ENCODE results near the gene TMX4.

Gene TMX4

DNA sequence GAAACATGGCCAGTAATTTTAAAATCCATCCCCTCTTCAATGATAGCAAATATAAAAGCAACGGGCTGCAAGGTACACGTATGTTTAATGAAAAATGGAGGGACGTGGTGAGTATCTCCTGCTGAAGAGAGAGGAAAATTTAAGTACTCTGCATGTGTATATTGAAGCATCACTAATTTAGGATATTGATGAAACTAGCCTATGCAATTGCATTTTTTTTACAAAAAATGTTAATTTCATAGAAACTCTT is 362 bp upstream of the TMX4 start:
- no CpG with 5 or more reads among the region's 3 CpGs for WGBS, 2 experiments (ENCODE audit: insufficient coverage in 2 of 2)

DNA sequence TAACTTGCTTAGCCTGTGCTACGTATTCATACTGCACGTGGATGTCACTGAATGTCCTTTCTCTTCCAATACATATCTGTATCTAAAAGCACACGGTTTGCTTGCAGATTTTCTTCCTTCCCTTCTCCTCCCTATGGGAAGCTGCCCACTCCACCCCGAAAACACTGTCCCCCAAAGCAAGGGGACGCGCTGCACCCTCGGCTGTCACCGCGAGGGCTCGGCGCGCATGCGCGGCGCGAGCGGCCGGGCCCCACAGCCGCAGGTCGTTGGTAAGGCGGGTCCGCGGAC is 659 bp downstream of the TMX4 start:
- Histone ChIP-seq H3K27ac (ENCODE audit: low read depth, low read length, severe bottlenecking) (peak overlapping the region; percentile 93), H3K4me3 (ENCODE audit: extremely low read depth, insufficient read depth, low read length, poor library complexity, severe bottlenecking) (peak overlapping the region; percentile 64), H3K36me3 (ENCODE audit: control insufficient read depth, insufficient read depth, low read length) (no peaks in the 10 kb centered on the region), H3K4me1 (ENCODE audit: control insufficient read depth, insufficient read depth, low read length, poor library complexity, severe bottlenecking) (peaks cover 13% of the 10 kb centered on the region), H3K9me3 (ENCODE audit: control insufficient read depth, low read length) (no peaks in the 10 kb centered on the region)
- 1% methylated on average over 14 to 23 of the region's 23 CpGs for WGBS, 2 experiments (ENCODE audit: insufficient coverage in 2 of 2)

More for the DNA sequence above, 362 bp upstream of the TMX4 start:
- Histone ChIP-seq H3K36me3 (ENCODE audit: control insufficient read depth, insufficient read depth, low read length) (no peaks in the 10 kb centered on the region), H3K9me3 (ENCODE audit: control insufficient read depth, low read length) (no peaks in the 10 kb centered on the region), H3K27ac (ENCODE audit: low read depth, low read length, severe bottlenecking) (peak overlapping the region; percentile 93), H3K4me3 (ENCODE audit: extremely low read depth, insufficient read depth, low read length, poor library complexity, severe bottlenecking) (peak overlapping the region; percentile 64), H3K4me1 (ENCODE audit: control insufficient read depth, insufficient read depth, low read length, poor library complexity, severe bottlenecking) (peaks cover 13% of the 10 kb centered on the region)

DNA sequence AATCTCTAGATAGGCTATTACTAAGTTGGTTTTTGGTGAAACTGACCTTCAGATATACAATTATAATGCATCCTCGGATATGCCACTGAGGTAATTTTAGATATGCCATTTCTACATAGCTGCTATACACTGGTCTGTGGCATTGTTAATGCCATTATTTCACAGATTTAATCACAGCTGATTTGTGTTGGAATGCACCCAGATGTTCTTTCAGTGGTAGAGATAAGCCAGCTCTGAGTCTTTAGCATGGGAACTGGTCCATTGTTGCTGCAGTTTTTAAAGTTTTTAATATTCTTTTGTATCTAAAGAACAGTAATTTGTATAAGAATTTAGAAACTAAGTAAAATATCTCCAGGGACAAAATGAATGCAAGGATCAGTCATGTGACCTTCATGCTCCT is 6.8 kb downstream of the TMX4 start:
- no CpG with 5 or more reads among the region's 1 CpG for WGBS, 2 experiments (ENCODE audit: insufficient coverage in 2 of 2)
- H3K4me3 ChIP-seq (ENCODE audit: extremely low read depth, insufficient read depth, low read length, poor library complexity, severe bottlenecking), result no peak overlapping the region

GRCh38 chr20:8008733-8009132 is 10.8 kb downstream of the TMX4 start:
- H3K4me3 ChIP-seq (ENCODE audit: extremely low read depth, insufficient read depth, low read length, poor library complexity, severe bottlenecking), result no peak overlapping the region
- no peak overlapping the region for H3K27ac ChIP-seq (ENCODE audit: low read depth, low read length, severe bottlenecking)
- no CpG with 5 or more reads among the region's 2 CpGs for WGBS, 2 experiments (ENCODE audit: insufficient coverage in 2 of 2)
- no peaks in the 10 kb centered on the region for H3K9me3 ChIP-seq (ENCODE audit: control insufficient read depth, low read length)
- no peaks in the 10 kb centered on the region for H3K36me3 ChIP-seq (ENCODE audit: control insufficient read depth, insufficient read depth, low read length)
- no peaks in the 10 kb centered on the region for H3K4me1 ChIP-seq (ENCODE audit: control insufficient read depth, insufficient read depth, low read length, poor library complexity, severe bottlenecking)

More for the DNA sequence above, 6.8 kb downstream of the TMX4 start:
- Histone ChIP-seq H3K9me3 (ENCODE audit: control insufficient read depth, low read length) (no peaks in the 10 kb centered on the region), H3K36me3 (ENCODE audit: control insufficient read depth, insufficient read depth, low read length) (no peaks in the 10 kb centered on the region), H3K4me1 (ENCODE audit: control insufficient read depth, insufficient read depth, low read length, poor library complexity, severe bottlenecking) (no peaks in the 10 kb centered on the region), H3K27ac (ENCODE audit: low read depth, low read length, severe bottlenecking) (no peak overlapping the region)

DNA sequence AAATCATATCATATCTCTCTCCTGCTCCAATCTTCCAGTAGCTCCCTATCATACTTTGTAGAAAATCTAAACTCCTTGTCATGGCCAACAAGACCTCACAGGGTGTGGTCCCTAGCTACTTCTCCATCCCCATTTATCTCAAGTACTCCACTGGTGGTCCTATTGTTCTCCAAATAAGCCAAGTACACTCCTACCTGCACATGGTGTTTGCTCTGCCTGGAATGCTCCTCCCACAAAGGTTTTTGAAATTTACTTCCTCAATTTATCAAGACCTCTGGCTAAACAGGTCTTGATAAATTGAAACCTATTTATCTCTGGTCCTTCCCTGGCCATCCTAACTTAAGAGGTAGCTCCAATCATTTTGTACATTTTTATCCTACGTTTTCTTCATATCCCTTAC is 12.1 kb downstream of the TMX4 start:
- 64% methylated on average over 1 of the region's 1 CpG; no CpG with 5 or more reads in 1 of the 2 experiments for WGBS, 2 experiments (ENCODE audit: insufficient coverage in 2 of 2)
- Histone ChIP-seq H3K4me3 (ENCODE audit: extremely low read depth, insufficient read depth, low read length, poor library complexity, severe bottlenecking) (no peak overlapping the region), H3K27ac (ENCODE audit: low read depth, low read length, severe bottlenecking) (no peak overlapping the region), H3K9me3 (ENCODE audit: control insufficient read depth, low read length) (no peaks in the 10 kb centered on the region), H3K36me3 (ENCODE audit: control insufficient read depth, insufficient read depth, low read length) (no peaks in the 10 kb centered on the region), H3K4me1 (ENCODE audit: control insufficient read depth, insufficient read depth, low read length, poor library complexity, severe bottlenecking) (no peaks in the 10 kb centered on the region)

GRCh38 chr20:8005575-8006366 is 13.8 kb downstream of the TMX4 start:
- Histone ChIP-seq H3K4me3 (ENCODE audit: extremely low read depth, insufficient read depth, low read length, poor library complexity, severe bottlenecking) (no peak overlapping the region), H3K4me1 (ENCODE audit: control insufficient read depth, insufficient read depth, low read length, poor library complexity, severe bottlenecking) (no peaks in the 10 kb centered on the region), H3K9me3 (ENCODE audit: control insufficient read depth, low read length) (no peaks in the 10 kb centered on the region), H3K27ac (ENCODE audit: low read depth, low read length, severe bottlenecking) (no peak overlapping the region), H3K36me3 (ENCODE audit: control insufficient read depth, insufficient read depth, low read length) (no peaks in the 10 kb centered on the region)
- 91 to 97% methylated on average over 6 to 11 of the region's 19 CpGs for WGBS, 2 experiments (ENCODE audit: insufficient coverage in 2 of 2)

- no peak overlapping the region for H3K4me3 ChIP-seq (ENCODE audit: extremely low read depth, insufficient read depth, low read length, poor library complexity, severe bottlenecking)
- no peak overlapping the region for H3K27ac ChIP-seq (ENCODE audit: low read depth, low read length, severe bottlenecking)
- WGBS, 2 experiments (ENCODE audit: insufficient coverage in 2 of 2), result 86 to 100% methylated on average over 1 of the region's 2 CpGs
- no peaks in the 10 kb centered on the region for H3K4me1 ChIP-seq (ENCODE audit: control insufficient read depth, insufficient read depth, low read length, poor library complexity, severe bottlenecking)
- no peaks in the 10 kb centered on the region for H3K9me3 ChIP-seq (ENCODE audit: control insufficient read depth, low read length)
- H3K36me3 ChIP-seq (ENCODE audit: control insufficient read depth, insufficient read depth, low read length), result no peaks in the 10 kb centered on the region
Observed at GRCh38 chr20:8005033-8005432, 14.5 kb downstream of the TMX4 start.

GRCh38 chr20:8002056-8002455 is 17.5 kb downstream of the TMX4 start:
- WGBS, 2 experiments (ENCODE audit: insufficient coverage in 2 of 2), result no CpG with 5 or more reads among the region's 1 CpG
- Histone ChIP-seq H3K9me3 (ENCODE audit: control insufficient read depth, low read length) (no peaks in the 10 kb centered on the region), H3K4me3 (ENCODE audit: extremely low read depth, insufficient read depth, low read length, poor library complexity, severe bottlenecking) (no peak overlapping the region), H3K27ac (ENCODE audit: low read depth, low read length, severe bottlenecking) (no peak overlapping the region), H3K4me1 (ENCODE audit: control insufficient read depth, insufficient read depth, low read length, poor library complexity, severe bottlenecking) (no peaks in the 10 kb centered on the region), H3K36me3 (ENCODE audit: control insufficient read depth, insufficient read depth, low read length) (peaks cover 20% of the 10 kb centered on the region)

DNA sequence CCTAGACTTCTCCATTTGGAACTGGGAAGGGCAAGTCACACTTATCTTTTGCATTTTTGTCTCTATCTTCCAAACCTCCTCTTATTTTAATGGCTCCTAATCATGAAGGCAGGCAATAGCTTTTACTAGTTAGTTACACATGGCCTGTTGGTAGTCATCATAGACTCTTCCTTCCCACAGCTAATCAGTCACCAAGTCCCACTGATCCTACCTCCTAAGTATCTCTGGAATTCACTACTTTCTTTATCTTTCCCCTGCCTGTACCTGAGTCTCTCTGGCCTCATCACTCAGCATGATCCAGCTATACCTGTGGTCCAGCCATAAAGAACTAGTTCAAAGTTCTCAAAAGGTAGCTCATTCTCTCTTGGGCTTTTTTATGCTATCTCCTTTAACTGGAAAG is 18.8 kb downstream of the TMX4 start:
- Histone ChIP-seq H3K36me3 (ENCODE audit: control insufficient read depth, insufficient read depth, low read length) (peaks cover 25% of the 10 kb centered on the region), H3K27ac (ENCODE audit: low read depth, low read length, severe bottlenecking) (no peak overlapping the region), H3K9me3 (ENCODE audit: control insufficient read depth, low read length) (no peaks in the 10 kb centered on the region), H3K4me1 (ENCODE audit: control insufficient read depth, insufficient read depth, low read length, poor library complexity, severe bottlenecking) (no peaks in the 10 kb centered on the region), H3K4me3 (ENCODE audit: extremely low read depth, insufficient read depth, low read length, poor library complexity, severe bottlenecking) (no peak overlapping the region)

DNA sequence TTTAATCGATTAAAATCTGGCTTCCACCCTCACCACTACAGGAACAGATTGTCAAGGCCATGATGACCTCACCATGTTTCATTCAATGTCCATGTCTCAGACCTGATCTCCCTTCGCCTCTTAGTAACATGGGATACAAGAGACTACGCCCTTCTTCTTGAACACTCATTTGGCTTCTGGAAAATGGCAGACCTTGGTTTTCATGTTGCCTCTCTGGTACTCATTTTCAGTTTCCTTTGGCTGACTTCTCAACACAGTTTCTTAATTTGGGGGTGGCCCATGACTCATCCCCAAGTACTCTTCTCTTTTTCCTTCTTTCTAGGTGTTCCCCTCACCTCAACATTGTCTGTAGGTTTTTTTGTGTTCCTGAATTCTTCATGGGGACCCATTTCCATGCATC is 22.7 kb downstream of the TMX4 start:
- no peaks in the 10 kb centered on the region for H3K9me3 ChIP-seq (ENCODE audit: control insufficient read depth, low read length)
- WGBS, 2 experiments (ENCODE audit: insufficient coverage in 2 of 2), result 91 to 94% methylated on average over 3 of the region's 3 CpGs
- H3K27ac ChIP-seq (ENCODE audit: low read depth, low read length, severe bottlenecking), result no peak overlapping the region
- peaks cover 28% of the 10 kb centered on the region for H3K36me3 ChIP-seq (ENCODE audit: control insufficient read depth, insufficient read depth, low read length)
- H3K4me3 ChIP-seq (ENCODE audit: extremely low read depth, insufficient read depth, low read length, poor library complexity, severe bottlenecking), result no peak overlapping the region
- no peaks in the 10 kb centered on the region for H3K4me1 ChIP-seq (ENCODE audit: control insufficient read depth, insufficient read depth, low read length, poor library complexity, severe bottlenecking)

DNA sequence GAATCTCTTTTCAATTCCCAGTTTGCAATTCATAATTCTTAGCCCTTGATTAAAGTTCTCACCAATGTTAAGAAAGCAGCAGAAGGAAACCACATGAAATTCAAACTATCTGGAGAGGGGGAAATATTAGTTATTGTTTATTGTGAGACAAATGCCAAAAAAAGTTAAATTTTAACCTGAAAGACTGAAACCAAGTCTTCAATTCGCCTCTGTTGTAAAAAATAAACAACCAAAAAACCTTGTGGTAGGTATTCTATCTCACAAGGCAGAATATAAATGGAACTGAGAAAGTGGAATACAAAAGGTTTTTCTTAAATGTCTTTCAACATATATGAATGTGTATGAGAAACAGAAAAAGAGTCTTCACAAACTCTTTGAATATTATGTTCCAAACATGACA is 24.8 kb downstream of the TMX4 start:
- no peaks in the 10 kb centered on the region for H3K4me1 ChIP-seq (ENCODE audit: control insufficient read depth, insufficient read depth, low read length, poor library complexity, severe bottlenecking)
- no CpG with 5 or more reads among the region's 1 CpG for WGBS, 2 experiments (ENCODE audit: insufficient coverage in 2 of 2)
- H3K36me3 ChIP-seq (ENCODE audit: control insufficient read depth, insufficient read depth, low read length), result peaks cover 28% of the 10 kb centered on the region
- H3K9me3 ChIP-seq (ENCODE audit: control insufficient read depth, low read length), result no peaks in the 10 kb centered on the region
- H3K4me3 ChIP-seq (ENCODE audit: extremely low read depth, insufficient read depth, low read length, poor library complexity, severe bottlenecking), result no peak overlapping the region
- H3K27ac ChIP-seq (ENCODE audit: low read depth, low read length, severe bottlenecking), result no peak overlapping the region
